ENCODE data around the gene WDFY4. TPM values are rescaled to one million over a fixed set of nuclear protein-coding genes. Genes with fewer than 3 reads are reported as not detected.

WDFY4 gene
- total and polyA plus RNA-seq, 2 donors (not counting 1 experiment from before 2014, with no cell fraction given) = 0.06 to 0.66 TPM

GRCh38 chr10:49008091-49008490 lies 323.4 kb downstream of the WDFY4 start:
- H3K9me3 ChIP-seq (ENCODE audit: control insufficient read depth, insufficient read depth, low read depth, low read length) = no peaks in the 10 kb centered on the region
- H3K27me3 ChIP-seq (ENCODE audit: control insufficient read depth, insufficient read depth, low read length) = peaks cover 2% of the 10 kb centered on the region
- no peak overlapping the region for H2AFZ ChIP-seq (ENCODE audit: low read length)
- TF ChIP-seq EZH2 (IDR thresholded peaks at IDR 0.05; ENCODE audit: low read length, missing control alignments) = no peak
- TF ChIP-seq, protein P1, sequence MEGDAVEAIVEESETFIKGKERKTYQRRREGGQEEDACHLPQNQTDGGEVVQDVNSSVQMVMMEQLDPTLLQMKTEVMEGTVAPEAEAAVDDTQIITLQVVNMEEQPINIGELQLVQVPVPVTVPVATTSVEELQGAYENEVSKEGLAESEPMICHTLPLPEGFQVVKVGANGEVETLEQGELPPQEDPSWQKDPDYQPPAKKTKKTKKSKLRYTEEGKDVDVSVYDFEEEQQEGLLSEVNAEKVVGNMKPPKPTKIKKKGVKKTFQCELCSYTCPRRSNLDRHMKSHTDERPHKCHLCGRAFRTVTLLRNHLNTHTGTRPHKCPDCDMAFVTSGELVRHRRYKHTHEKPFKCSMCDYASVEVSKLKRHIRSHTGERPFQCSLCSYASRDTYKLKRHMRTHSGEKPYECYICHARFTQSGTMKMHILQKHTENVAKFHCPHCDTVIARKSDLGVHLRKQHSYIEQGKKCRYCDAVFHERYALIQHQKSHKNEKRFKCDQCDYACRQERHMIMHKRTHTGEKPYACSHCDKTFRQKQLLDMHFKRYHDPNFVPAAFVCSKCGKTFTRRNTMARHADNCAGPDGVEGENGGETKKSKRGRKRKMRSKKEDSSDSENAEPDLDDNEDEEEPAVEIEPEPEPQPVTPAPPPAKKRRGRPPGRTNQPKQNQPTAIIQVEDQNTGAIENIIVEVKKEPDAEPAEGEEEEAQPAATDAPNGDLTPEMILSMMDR (conservative IDR thresholded peaks at IDR 0.05 in 1 of 2, IDR thresholded peaks at IDR 0.05 in 1 of 2; ENCODE audit: low read depth in 1 of 2, low read length in 2 of 2) = no peak
- no peak overlapping the region for H3K4me3 ChIP-seq (replicated peaks in 1 of 4; ENCODE audit: control extremely low read depth in 1 of 4, insufficient read depth in 1 of 4, low read depth in 3 of 4, low read length in 4 of 4)
- H4K20me1 ChIP-seq (ENCODE audit: control insufficient read depth, extremely low read depth, insufficient read depth, low read length) = no peaks in the 10 kb centered on the region
- no peak overlapping the region for H3K4me2 ChIP-seq (ENCODE audit: extremely low read depth, insufficient read depth, low read length)
- H3K79me2 ChIP-seq (ENCODE audit: control insufficient read depth, insufficient read depth, low read length) = no peaks in the 10 kb centered on the region
- H3K4me1 ChIP-seq (ENCODE audit: control insufficient read depth, extremely low read depth, insufficient read depth, low read length) = no peaks in the 10 kb centered on the region
- DNase-seq (ENCODE audit: low read depth in 2 of 2) = no peak
- H3K27ac ChIP-seq (ENCODE audit: insufficient read depth, low read length) = no peak overlapping the region
- no peaks in the 10 kb centered on the region for H3K36me3 ChIP-seq (ENCODE audit: control insufficient read depth, insufficient read depth, low read length)
- H3K9ac ChIP-seq (ENCODE audit: insufficient read depth, low read length) = no peak overlapping the region

- no peaks in the 10 kb centered on the region for H3K36me3 ChIP-seq (ENCODE audit: control insufficient read depth, insufficient read depth, low read length)
- no peaks in the 10 kb centered on the region for H3K4me1 ChIP-seq (ENCODE audit: control insufficient read depth, extremely low read depth, insufficient read depth, low read length)
- H2AFZ ChIP-seq (ENCODE audit: low read length) = no peak overlapping the region
- H3K27me3 ChIP-seq (ENCODE audit: control insufficient read depth, insufficient read depth, low read length) = peaks cover 2% of the 10 kb centered on the region
- H3K9ac ChIP-seq (ENCODE audit: insufficient read depth, low read length) = no peak overlapping the region
- TF ChIP-seq, protein P1 (conservative IDR thresholded peaks at IDR 0.05 in 1 of 2, IDR thresholded peaks at IDR 0.05 in 1 of 2; ENCODE audit: low read depth in 1 of 2, low read length in 2 of 2) = no peak
- H4K20me1 ChIP-seq (ENCODE audit: control insufficient read depth, extremely low read depth, insufficient read depth, low read length) = no peaks in the 10 kb centered on the region
- no peak for DNase-seq (ENCODE audit: low read depth in 2 of 2)
- H3K79me2 ChIP-seq (ENCODE audit: control insufficient read depth, insufficient read depth, low read length) = no peaks in the 10 kb centered on the region
- no peak overlapping the region for H3K4me2 ChIP-seq (ENCODE audit: extremely low read depth, insufficient read depth, low read length)
- no peak overlapping the region for H3K27ac ChIP-seq (ENCODE audit: insufficient read depth, low read length)
- H3K4me3 ChIP-seq (replicated peaks in 1 of 4; ENCODE audit: control extremely low read depth in 1 of 4, insufficient read depth in 1 of 4, low read depth in 3 of 4, low read length in 4 of 4) = no peak overlapping the region
- H3K9me3 ChIP-seq (ENCODE audit: control insufficient read depth, insufficient read depth, low read depth, low read length) = no peaks in the 10 kb centered on the region
Observed at GRCh38 chr10:49008505-49009198, 324.0 kb downstream of the WDFY4 start.

DNA sequence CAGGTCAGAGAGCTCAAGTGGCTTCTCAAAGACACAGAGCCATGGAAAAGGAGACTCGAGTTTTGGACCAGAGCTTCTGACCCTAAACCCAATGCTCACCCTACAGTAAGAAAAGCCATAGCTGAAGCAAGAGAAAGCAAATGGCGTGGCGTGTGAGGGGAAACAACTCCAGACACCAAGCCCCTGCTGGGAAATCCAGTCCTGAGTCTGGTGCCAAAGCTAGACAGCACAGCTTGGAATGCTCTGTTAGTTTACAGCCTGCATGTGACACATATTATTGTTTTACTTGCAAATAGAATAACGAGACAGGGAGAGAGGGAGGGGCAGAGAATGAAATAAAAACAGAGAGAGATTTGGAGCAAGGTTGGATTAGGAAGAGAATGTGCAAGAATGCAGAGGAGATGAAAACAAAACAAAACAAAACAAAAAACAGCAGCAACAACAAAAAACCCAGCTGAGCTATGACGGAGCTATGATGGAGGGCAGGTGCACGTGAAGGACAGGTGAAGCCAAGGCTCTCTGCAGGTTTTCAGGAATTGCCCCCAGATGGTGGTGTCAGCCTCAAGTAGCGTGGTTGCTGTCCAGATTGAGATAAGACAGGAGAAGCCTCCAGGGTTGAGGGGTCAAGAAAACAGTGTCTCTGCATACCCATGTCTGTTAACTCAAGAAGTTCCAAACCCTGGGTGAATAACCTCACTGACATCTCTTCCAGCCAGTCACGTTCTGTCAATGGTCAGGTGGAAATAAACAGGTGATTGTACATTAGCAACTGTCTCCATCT lies 324.7 kb downstream of the WDFY4 start:
- H3K9ac ChIP-seq (ENCODE audit: insufficient read depth, low read length) = no peak overlapping the region
- no peak overlapping the region for H3K27ac ChIP-seq (ENCODE audit: insufficient read depth, low read length)
- H3K9me3 ChIP-seq (ENCODE audit: control insufficient read depth, insufficient read depth, low read depth, low read length) = no peaks in the 10 kb centered on the region
- no peaks in the 10 kb centered on the region for H3K79me2 ChIP-seq (ENCODE audit: control insufficient read depth, insufficient read depth, low read length)
- no peak overlapping the region for H3K4me2 ChIP-seq (ENCODE audit: extremely low read depth, insufficient read depth, low read length)
- H2AFZ ChIP-seq (ENCODE audit: low read length) = no peak overlapping the region
- no peaks in the 10 kb centered on the region for H4K20me1 ChIP-seq (ENCODE audit: control insufficient read depth, extremely low read depth, insufficient read depth, low read length)
- no peaks in the 10 kb centered on the region for H3K36me3 ChIP-seq (ENCODE audit: control insufficient read depth, insufficient read depth, low read length)
- H3K4me3 ChIP-seq (replicated peaks in 1 of 4; ENCODE audit: control extremely low read depth in 1 of 4, insufficient read depth in 1 of 4, low read depth in 3 of 4, low read length in 4 of 4) = no peak overlapping the region
- no peaks in the 10 kb centered on the region for H3K4me1 ChIP-seq (ENCODE audit: control insufficient read depth, extremely low read depth, insufficient read depth, low read length)
- no peak for DNase-seq (ENCODE audit: low read depth in 2 of 2)
- peaks cover 2% of the 10 kb centered on the region for H3K27me3 ChIP-seq (ENCODE audit: control insufficient read depth, insufficient read depth, low read length)
- no peak for TF ChIP-seq EZH2 (IDR thresholded peaks at IDR 0.05; ENCODE audit: low read length, missing control alignments)
